ENCODE measurements around the gene TTC17. TPM values are rescaled to one million over a fixed set of nuclear protein-coding genes. Genes with fewer than 3 reads are reported as not detected.

Gene TTC17
- total and polyA plus RNA-seq, 2 of the 8 experiments (the other 6 are each of a cell fraction or from before 2014, with no cell fraction given), result 65.1 to 80.1 TPM

DNA sequence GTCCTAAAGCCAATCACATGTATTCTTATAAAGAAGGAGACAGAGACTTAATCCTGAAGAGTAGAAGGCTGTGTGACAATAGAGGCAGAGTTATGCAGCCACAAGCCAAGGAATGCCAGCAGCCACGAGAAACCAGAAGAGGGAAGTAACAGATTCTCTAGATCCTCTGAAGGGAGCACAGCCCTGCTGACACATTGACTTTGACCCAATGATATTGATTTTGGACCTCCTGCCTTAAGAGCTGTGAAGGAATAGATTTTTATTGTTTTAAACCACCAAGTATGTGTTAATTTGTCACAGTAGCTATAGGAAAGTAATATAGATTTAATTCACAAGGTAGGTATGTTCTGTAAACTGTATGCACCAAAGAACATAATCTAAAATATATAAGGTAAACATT is 103.6 kb downstream of the TTC17 start (continued):
- TF ChIP-seq TEAD4 (IDR thresholded peaks at IDR 0.05; ENCODE audit: low read depth, low read length) (no peak), FOSL1 (IDR thresholded peaks at IDR 0.05; ENCODE audit: insufficient read depth, low read depth, low read length) (no peak), CREB1 (IDR thresholded peaks at IDR 0.05) (no peak), TBP (IDR thresholded peaks at IDR 0.05; ENCODE audit: low read depth, low read length) (no peak), CHD1 (IDR thresholded peaks at IDR 0.05; ENCODE audit: low read depth, low read length) (no peak)
- TF ChIP-seq, protein P1, sequence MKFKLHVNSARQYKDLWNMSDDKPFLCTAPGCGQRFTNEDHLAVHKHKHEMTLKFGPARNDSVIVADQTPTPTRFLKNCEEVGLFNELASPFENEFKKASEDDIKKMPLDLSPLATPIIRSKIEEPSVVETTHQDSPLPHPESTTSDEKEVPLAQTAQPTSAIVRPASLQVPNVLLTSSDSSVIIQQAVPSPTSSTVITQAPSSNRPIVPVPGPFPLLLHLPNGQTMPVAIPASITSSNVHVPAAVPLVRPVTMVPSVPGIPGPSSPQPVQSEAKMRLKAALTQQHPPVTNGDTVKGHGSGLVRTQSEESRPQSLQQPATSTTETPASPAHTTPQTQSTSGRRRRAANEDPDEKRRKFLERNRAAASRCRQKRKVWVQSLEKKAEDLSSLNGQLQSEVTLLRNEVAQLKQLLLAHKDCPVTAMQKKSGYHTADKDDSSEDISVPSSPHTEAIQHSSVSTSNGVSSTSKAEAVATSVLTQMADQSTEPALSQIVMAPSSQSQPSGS (IDR thresholded peaks at IDR 0.05; ENCODE audit: low read length), result no peak

Data from H1 (cell line).